ENCODE results near the gene ANTXRL.

- TF ChIP-seq POLR2A (IDR thresholded peaks at IDR 0.05) (no peak), CTCF (IDR thresholded peaks at IDR 0.05 in 8 of 11, conservative IDR thresholded peaks at IDR 0.05 in 3 of 11) (no peak), POLR2AphosphoS5 (IDR thresholded peaks at IDR 0.05) (no peak)
These were observed 39.7 kb upstream of the ANTXRL start for GRCh38 chr10:46247181-46247475.

Data from spleen (tissue), 7 donors.